Activated T-cell treated with anti-CD3 and anti-CD28 coated beads, Interleukin-2, amount 50 U/mL, for 48 hours (primary cell): ENCODE measurements around the gene USP11.

Experiments used
- DNase-seq, 2 experiments: peaks; one replicate each; pipeline ENCODE4 v3.0.0-alpha.2; 2020

USP11 gene

GRCh38 chrX:47204970-47205369 lies 27.8 kb upstream of the USP11 start:
- DNase-seq, result no peak

GRCh38 chrX:47206316-47206715 lies 26.5 kb upstream of the USP11 start:
- DNase-seq, result no peak

GRCh38 chrX:47208108-47208507 lies 24.7 kb upstream of the USP11 start:
- DNase-seq, result no peak

GRCh38 chrX:47209508-47210238 lies 23.1 kb upstream of the USP11 start:
- DNase-seq, result no peak

- no peak for DNase-seq
Measured at GRCh38 chrX:47210661-47211425, 22.0 kb upstream of the USP11 start.

GRCh38 chrX:47212381-47213293 lies 20.2 kb upstream of the USP11 start:
- DNase-seq, result no peak

GRCh38 chrX:47214435-47215077 lies 18.3 kb upstream of the USP11 start:
- no peak for DNase-seq

GRCh38 chrX:47215291-47215900 lies 17.4 kb upstream of the USP11 start:
- no peak for DNase-seq

- no peak for DNase-seq
Measured at GRCh38 chrX:47216393-47216925, 16.4 kb upstream of the USP11 start.

- no peak for DNase-seq
Measured at GRCh38 chrX:47217121-47217851, 15.5 kb upstream of the USP11 start.

- DNase-seq, result peak; percentile 99
Measured at GRCh38 chrX:47217852-47218279, 14.9 kb upstream of the USP11 start.

- DNase-seq, result peak; percentile 85 to 86
Measured at GRCh38 chrX:47218280-47218919, 14.4 kb upstream of the USP11 start, which contains the start of gene CDK16. Gene CDK16, plus strand, starts transcription at chrX:47218681. Its CDS starts 4,877 bp downstream, at chrX:47223558.

GRCh38 chrX:47218920-47219815 lies 13.6 kb upstream of the USP11 start:
- peak; percentile 60 to 68 for DNase-seq

GRCh38 chrX:47221756-47222155 lies 11.1 kb upstream of the USP11 start:
- no peak for DNase-seq

GRCh38 chrX:47222751-47223350 lies 10.0 kb upstream of the USP11 start:
- no peak for DNase-seq

- DNase-seq, result no peak
Measured at GRCh38 chrX:47223476-47224250, 9.1 kb upstream of the USP11 start.

GRCh38 chrX:47224266-47224895 lies 8.4 kb upstream of the USP11 start:
- DNase-seq, result no peak

- DNase-seq, result no peak
Measured at GRCh38 chrX:47224896-47225290, 7.9 kb upstream of the USP11 start.
